Activated CD8-positive, alpha-beta memory T cell treated with anti-CD3 and anti-CD28 coated beads, Interleukin-2, amount 10 ng/mL, durations not matched to agents 7 days and 5 days (primary cell): ENCODE data around the gene UTP25. TPM values are rescaled to one million over a fixed set of nuclear protein-coding genes. Genes with fewer than 3 reads are reported as not detected.

Experiments used
- ATAC-seq: fragments of 150-1000 bp; cut with Tn5 transposase; one replicate; pipeline ENCODE4 v1.10.0; 2021; ENCODE audit warnings: moderate library complexity
- CTCF ChIA-PET: fragments of 350-600 bp; sonication (Branson Sonifier 250); formaldehyde crosslinking; loops from one replicate; lab custom pipeline; 2021; ENCODE audit warnings: antibody characterized with exemption; lab: Charles Lee
- DNase-seq: peaks from one replicate; pipeline ENCODE4 v3.0.0-alpha.2; 2020
- H3K27ac Mint-ChIP-seq: one replicate; pipeline ENCODE4 v1.8.0; 2021; ENCODE audit warnings: mild to moderate bottlenecking, mixed read lengths
- H3K27me3 Mint-ChIP-seq: one replicate; pipeline ENCODE4 v1.8.0; 2021; ENCODE audit warnings: mixed read lengths
- H3K36me3 Mint-ChIP-seq: one replicate; pipeline ENCODE4 v1.8.0; 2021; ENCODE audit warnings: mild to moderate bottlenecking, mixed read lengths
- H3K4me1 Mint-ChIP-seq: one replicate; pipeline ENCODE4 v1.8.0; 2021; ENCODE audit warnings: mixed read lengths
- H3K4me3 Mint-ChIP-seq: one replicate; pipeline ENCODE4 v1.8.0; 2021; ENCODE audit warnings: mild to moderate bottlenecking, moderate library complexity, mixed read lengths
- H3K9me3 Mint-ChIP-seq: one replicate; pipeline ENCODE4 v1.8.0; 2022; ENCODE audit warnings: low read depth, mixed read lengths
- total RNA-seq, 2 experiments: library from RNA; stranded (reverse); gene quantifications; one replicate each; pipeline ENCODE4 v1.2.3, GENCODE V29; 2021

The UTP25 gene
- total RNA-seq, 2 experiments from 2014 or later, result 4.7 to 9.7 TPM

GRCh38 chr1:209871430-209871829 is 43.7 kb downstream of the UTP25 start:
- Mint-ChIP-seq H3K36me3 (no peaks in the 10 kb centered on the region), H3K27ac (no peak overlapping the region), H3K9me3 (no peaks in the 10 kb centered on the region), H3K27me3 (peaks cover 53% of the 10 kb centered on the region), H3K4me3 (no peak overlapping the region), H3K4me1 (no peaks in the 10 kb centered on the region)
- CTCF ChIA-PET, result interaction anchor here (2.3 kb wide), 1 partner anchor 11 kb away, joined by 7 read pairs; no protein-coding TSS in a partner anchor
- ATAC-seq, result no peak
- DNase-seq, result no peak

- Mint-ChIP-seq H3K27ac (no peak overlapping the region), H3K36me3 (no peaks in the 10 kb centered on the region), H3K9me3 (no peaks in the 10 kb centered on the region), H3K27me3 (peaks cover 56% of the 10 kb centered on the region), H3K4me1 (no peaks in the 10 kb centered on the region), H3K4me3 (no peak overlapping the region)
- ATAC-seq (no peak), DNase-seq (no peak)
- CTCF ChIA-PET, result no interaction called here
Observed at GRCh38 chr1:209873067-209873799, 45.5 kb downstream of the UTP25 start.

GRCh38 chr1:209875515-209875914 is 47.7 kb downstream of the UTP25 start:
- Mint-ChIP-seq H3K4me1 (no peaks in the 10 kb centered on the region), H3K9me3 (no peaks in the 10 kb centered on the region), H3K4me3 (no peak overlapping the region), H3K36me3 (no peaks in the 10 kb centered on the region), H3K27ac (no peak overlapping the region), H3K27me3 (peaks cover 43% of the 10 kb centered on the region)
- DNase-seq (no peak), ATAC-seq (no peak)
- CTCF ChIA-PET, result no interaction called here

- CTCF ChIA-PET, result no interaction called here
- no peak overlapping the region for H3K4me3 Mint-ChIP-seq
- no peaks in the 10 kb centered on the region for H3K4me1 Mint-ChIP-seq
- H3K27ac Mint-ChIP-seq, result no peak overlapping the region
- H3K36me3 Mint-ChIP-seq, result no peaks in the 10 kb centered on the region
- ATAC-seq (no peak), DNase-seq (no peak)
- no peaks in the 10 kb centered on the region for H3K9me3 Mint-ChIP-seq
- H3K27me3 Mint-ChIP-seq, result peaks cover 37% of the 10 kb centered on the region
Observed at GRCh38 chr1:209876078-209876800, 48.5 kb downstream of the UTP25 start.

- CTCF ChIA-PET, result no interaction called here
- peaks cover 38% of the 10 kb centered on the region for H3K27me3 Mint-ChIP-seq
- H3K4me1 Mint-ChIP-seq, result no peaks in the 10 kb centered on the region
- DNase-seq (no peak), ATAC-seq (no peak)
- H3K27ac Mint-ChIP-seq, result no peak overlapping the region
- no peaks in the 10 kb centered on the region for H3K36me3 Mint-ChIP-seq
- no peaks in the 10 kb centered on the region for H3K9me3 Mint-ChIP-seq
- H3K4me3 Mint-ChIP-seq, result no peak overlapping the region
Observed at GRCh38 chr1:209877087-209877764, 49.5 kb downstream of the UTP25 start.

GRCh38 chr1:209878964-209879363 is 51.2 kb downstream of the UTP25 start:
- DNase-seq (no peak), ATAC-seq (no peak)
- no peaks in the 10 kb centered on the region for H3K4me1 Mint-ChIP-seq
- CTCF ChIA-PET, result interaction anchor here (0.6 kb wide), 1 partner anchor 49 kb away, joined by 3 read pairs; no protein-coding TSS in a partner anchor
- H3K36me3 Mint-ChIP-seq, result no peaks in the 10 kb centered on the region
- H3K27me3 Mint-ChIP-seq, result peaks cover 37% of the 10 kb centered on the region
- no peak overlapping the region for H3K4me3 Mint-ChIP-seq
- no peak overlapping the region for H3K27ac Mint-ChIP-seq
- H3K9me3 Mint-ChIP-seq, result no peaks in the 10 kb centered on the region

GRCh38 chr1:209879539-209879938 is 51.8 kb downstream of the UTP25 start:
- H3K27ac Mint-ChIP-seq, result no peak overlapping the region
- CTCF ChIA-PET, result no interaction called here

GRCh38 chr1:209880031-209880430 is 52.3 kb downstream of the UTP25 start:
- H3K36me3 Mint-ChIP-seq, result no peaks in the 10 kb centered on the region
- no peak overlapping the region for H3K27ac Mint-ChIP-seq
- H3K4me1 Mint-ChIP-seq, result peaks cover 5% of the 10 kb centered on the region
- DNase-seq (no peak), ATAC-seq (no peak)
- CTCF ChIA-PET, result no interaction called here
- no peaks in the 10 kb centered on the region for H3K9me3 Mint-ChIP-seq
- no peak overlapping the region for H3K4me3 Mint-ChIP-seq
- peaks cover 39% of the 10 kb centered on the region for H3K27me3 Mint-ChIP-seq

More at GRCh38 chr1:209879539-209879938, 51.8 kb downstream of the UTP25 start:
- Mint-ChIP-seq H3K4me1 (peaks cover 2% of the 10 kb centered on the region), H3K27me3 (peaks cover 40% of the 10 kb centered on the region), H3K36me3 (no peaks in the 10 kb centered on the region), H3K9me3 (no peaks in the 10 kb centered on the region), H3K4me3 (no peak overlapping the region)
- DNase-seq (no peak), ATAC-seq (no peak)

- H3K27ac Mint-ChIP-seq, result no peak overlapping the region
- H3K9me3 Mint-ChIP-seq, result no peaks in the 10 kb centered on the region
- H3K4me1 Mint-ChIP-seq, result peaks cover 5% of the 10 kb centered on the region
- peaks cover 32% of the 10 kb centered on the region for H3K27me3 Mint-ChIP-seq
- ATAC-seq, result no peak
- no peaks in the 10 kb centered on the region for H3K36me3 Mint-ChIP-seq
- no peak for DNase-seq
- H3K4me3 Mint-ChIP-seq, result no peak overlapping the region
- CTCF ChIA-PET, result no interaction called here
Observed at GRCh38 chr1:209881619-209882018, 53.8 kb downstream of the UTP25 start.

GRCh38 chr1:209882286-209882685 is 54.5 kb downstream of the UTP25 start:
- peaks cover 37% of the 10 kb centered on the region for H3K27me3 Mint-ChIP-seq
- peaks cover 5% of the 10 kb centered on the region for H3K4me1 Mint-ChIP-seq
- CTCF ChIA-PET, result no interaction called here
- DNase-seq (no peak), ATAC-seq (no peak)
- no peaks in the 10 kb centered on the region for H3K9me3 Mint-ChIP-seq
- H3K4me3 Mint-ChIP-seq, result no peak overlapping the region
- no peak overlapping the region for H3K27ac Mint-ChIP-seq
- no peaks in the 10 kb centered on the region for H3K36me3 Mint-ChIP-seq

- Mint-ChIP-seq H3K27me3 (peaks cover 31% of the 10 kb centered on the region), H3K4me1 (peaks cover 5% of the 10 kb centered on the region), H3K4me3 (no peak overlapping the region), H3K9me3 (no peaks in the 10 kb centered on the region), H3K36me3 (no peaks in the 10 kb centered on the region), H3K27ac (no peak overlapping the region)
- DNase-seq (no peak), ATAC-seq (no peak)
- CTCF ChIA-PET, result no interaction called here
Observed at GRCh38 chr1:209882942-209883340, 55.2 kb downstream of the UTP25 start.

GRCh38 chr1:209883341-209883971 is 55.7 kb downstream of the UTP25 start:
- peaks cover 31% of the 10 kb centered on the region for H3K27me3 Mint-ChIP-seq
- no peaks in the 10 kb centered on the region for H3K36me3 Mint-ChIP-seq
- H3K4me3 Mint-ChIP-seq, result no peak overlapping the region
- CTCF ChIA-PET, result no interaction called here
- ATAC-seq (no peak), DNase-seq (no peak)
- H3K9me3 Mint-ChIP-seq, result no peaks in the 10 kb centered on the region
- H3K27ac Mint-ChIP-seq, result no peak overlapping the region
- peaks cover 5% of the 10 kb centered on the region for H3K4me1 Mint-ChIP-seq

- H3K27me3 Mint-ChIP-seq, result peaks cover 31% of the 10 kb centered on the region
- CTCF ChIA-PET, result no interaction called here
- H3K36me3 Mint-ChIP-seq, result no peaks in the 10 kb centered on the region
- no peak for DNase-seq
- no peak for ATAC-seq
- H3K4me3 Mint-ChIP-seq, result no peak overlapping the region
- H3K27ac Mint-ChIP-seq, result no peak overlapping the region
- peaks cover 5% of the 10 kb centered on the region for H3K4me1 Mint-ChIP-seq
- no peaks in the 10 kb centered on the region for H3K9me3 Mint-ChIP-seq
Observed at GRCh38 chr1:209884249-209884648, 56.5 kb downstream of the UTP25 start.
